ENCODE results near the gene MPDZ.

DNA sequence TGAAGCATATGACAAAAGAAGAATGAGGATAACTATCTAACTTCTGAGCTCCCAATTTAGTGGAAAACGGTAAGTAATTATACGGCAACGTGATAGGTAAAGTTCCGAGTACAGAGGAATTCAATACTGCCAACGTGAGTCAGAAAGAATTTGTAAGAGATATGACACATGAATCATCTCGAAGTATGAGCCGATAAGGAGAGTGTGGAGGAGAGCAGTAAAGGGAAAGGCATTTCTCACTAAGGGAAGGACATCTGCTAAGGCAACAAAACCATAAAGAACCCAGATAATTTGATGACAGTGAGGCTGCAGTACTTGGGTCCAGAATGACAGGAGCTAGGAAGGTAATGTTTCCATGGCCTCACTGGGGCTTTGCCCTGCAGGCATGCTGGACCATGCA lies 11.0 kb downstream of the MPDZ start:
- TF ChIP-seq, protein P1, sequence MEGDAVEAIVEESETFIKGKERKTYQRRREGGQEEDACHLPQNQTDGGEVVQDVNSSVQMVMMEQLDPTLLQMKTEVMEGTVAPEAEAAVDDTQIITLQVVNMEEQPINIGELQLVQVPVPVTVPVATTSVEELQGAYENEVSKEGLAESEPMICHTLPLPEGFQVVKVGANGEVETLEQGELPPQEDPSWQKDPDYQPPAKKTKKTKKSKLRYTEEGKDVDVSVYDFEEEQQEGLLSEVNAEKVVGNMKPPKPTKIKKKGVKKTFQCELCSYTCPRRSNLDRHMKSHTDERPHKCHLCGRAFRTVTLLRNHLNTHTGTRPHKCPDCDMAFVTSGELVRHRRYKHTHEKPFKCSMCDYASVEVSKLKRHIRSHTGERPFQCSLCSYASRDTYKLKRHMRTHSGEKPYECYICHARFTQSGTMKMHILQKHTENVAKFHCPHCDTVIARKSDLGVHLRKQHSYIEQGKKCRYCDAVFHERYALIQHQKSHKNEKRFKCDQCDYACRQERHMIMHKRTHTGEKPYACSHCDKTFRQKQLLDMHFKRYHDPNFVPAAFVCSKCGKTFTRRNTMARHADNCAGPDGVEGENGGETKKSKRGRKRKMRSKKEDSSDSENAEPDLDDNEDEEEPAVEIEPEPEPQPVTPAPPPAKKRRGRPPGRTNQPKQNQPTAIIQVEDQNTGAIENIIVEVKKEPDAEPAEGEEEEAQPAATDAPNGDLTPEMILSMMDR (IDR thresholded peaks at IDR 0.05), result no peak
- TF ChIP-seq POLR2A (IDR thresholded peaks at IDR 0.05), result no peak
